22Rv1 (cell line): ENCODE results near the gene HS2ST1.

ENCODE experiments used
- CTCF ChIP-seq: fragments of 450-650 bp; IDR thresholded peaks from 2 replicates; pipeline ENCODE4 v1.5.1; 2017; ENCODE audit warnings: mild to moderate bottlenecking
- ZFX ChIP-seq: fragments of 450-650 bp; IDR thresholded peaks from 2 replicates; pipeline ENCODE4 v1.6.1; 2017; ENCODE audit warnings: antibody characterized with exemption, borderline replicate concordance

GRCh38 chr1:86975993-86976550, 61.6 kb downstream of the HS2ST1 start:
- TF ChIP-seq CTCF (no peak), ZFX (no peak)
